Left ventricle myocardium inferior (tissue), 1 donor: ENCODE data around the gene PAX5. TPM values are rescaled to one million over a fixed set of nuclear protein-coding genes. Genes with fewer than 3 reads are reported as not detected.
"Not testable (repeated sequence)": the region's sequence is repeated elsewhere in the genome, so short reads cannot be mapped to it uniquely, and the experiment has no call there.

Source experiments
- DNase-seq: peaks from one replicate; pipeline ENCODE4 v3.0.0-alpha.2; 2020
- H3K27ac ChIP-seq: fragments of 200-600 bp; replicated peaks from 2 replicates; pipeline ENCODE4 v1.8.0; 2021
- H3K27me3 ChIP-seq: fragments of 200-600 bp; 2 replicates; pipeline ENCODE4 v1.8.0; 2021; ENCODE audit warnings: low read depth
- H3K36me3 ChIP-seq: fragments of 200-600 bp; 2 replicates; pipeline ENCODE4 v1.8.0; 2021
- H3K4me1 ChIP-seq: fragments of 200-600 bp; 2 replicates; pipeline ENCODE4 v1.8.0; 2021
- H3K4me3 ChIP-seq: fragments of 200-600 bp; 2 replicates; pipeline ENCODE4 v1.8.0; 2021; ENCODE audit warnings: mild to moderate bottlenecking, moderate library complexity
- H3K9me3 ChIP-seq: fragments of 200-600 bp; replicated peaks from 2 replicates; pipeline ENCODE4 v1.8.0; 2021
- intact Hi-C: fragments of 100-400 bp; cut with micrococcal nuclease; formaldehyde crosslinking; loops from one replicate; pipeline ENCODE4 v1.11.0; 2022
- total RNA-seq: library from RNA; stranded (reverse); fragmentation: NEBNext Ultra II Directional; extraction: Animal tissue kit (Norgen Biotek cat#: 25700); gene quantifications from one replicate; pipeline ENCODE4 v1.2.1, GENCODE V29; 2021
- TF ChIP-seq, protein P1 (sequence below): fragments of 200-600 bp; IDR thresholded peaks from 2 replicates; pipeline ENCODE4 v1.8.0; 2021; ENCODE audit warnings: antibody characterized with exemption, mild to moderate bottlenecking, borderline replicate concordance
- donor health status: DM: no; HTN: yes; CAD: no; lungs with severe emphysema.

PAX5 gene
- total RNA-seq, 1 donor from 2014 or later = not detected

DNA sequence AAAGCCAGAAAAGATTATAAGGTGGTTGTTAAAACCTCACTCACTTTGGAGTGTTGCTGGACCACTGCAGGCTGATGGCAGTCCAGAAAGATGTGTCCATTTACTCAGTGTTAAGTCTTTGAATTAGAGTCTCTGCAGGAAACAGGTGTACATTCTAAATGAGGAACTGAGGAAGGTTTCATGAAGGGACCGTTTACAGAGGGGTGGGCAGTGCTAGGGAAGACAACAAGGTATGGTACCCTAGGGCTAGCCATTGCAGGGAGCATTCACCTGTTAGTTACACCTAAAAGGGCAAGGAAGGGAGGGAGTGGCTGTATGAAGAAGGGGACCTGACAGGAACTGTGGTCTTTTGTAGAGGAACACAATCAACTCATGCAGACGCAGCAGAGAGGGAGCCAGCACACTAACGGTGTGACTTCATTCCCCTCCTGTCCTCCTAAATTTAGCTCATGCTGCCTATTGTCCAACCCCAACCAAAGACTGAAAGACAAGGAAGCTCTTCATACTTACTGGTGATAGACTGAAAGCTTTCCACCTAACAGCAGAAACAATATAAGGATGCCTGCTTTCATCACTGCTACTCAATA, 32.2 kb upstream of the PAX5 start:
- Histone ChIP-seq H3K4me3 (no peak overlapping the region), H3K9me3 (no peaks in the 10 kb centered on the region), H3K27me3 (peaks cover 63% of the 10 kb centered on the region), H3K4me1 (no peaks in the 10 kb centered on the region), H3K36me3 (no peaks in the 10 kb centered on the region), H3K27ac (no peak overlapping the region)
- intact Hi-C loops = no loop called here
- TF ChIP-seq, protein P1, sequence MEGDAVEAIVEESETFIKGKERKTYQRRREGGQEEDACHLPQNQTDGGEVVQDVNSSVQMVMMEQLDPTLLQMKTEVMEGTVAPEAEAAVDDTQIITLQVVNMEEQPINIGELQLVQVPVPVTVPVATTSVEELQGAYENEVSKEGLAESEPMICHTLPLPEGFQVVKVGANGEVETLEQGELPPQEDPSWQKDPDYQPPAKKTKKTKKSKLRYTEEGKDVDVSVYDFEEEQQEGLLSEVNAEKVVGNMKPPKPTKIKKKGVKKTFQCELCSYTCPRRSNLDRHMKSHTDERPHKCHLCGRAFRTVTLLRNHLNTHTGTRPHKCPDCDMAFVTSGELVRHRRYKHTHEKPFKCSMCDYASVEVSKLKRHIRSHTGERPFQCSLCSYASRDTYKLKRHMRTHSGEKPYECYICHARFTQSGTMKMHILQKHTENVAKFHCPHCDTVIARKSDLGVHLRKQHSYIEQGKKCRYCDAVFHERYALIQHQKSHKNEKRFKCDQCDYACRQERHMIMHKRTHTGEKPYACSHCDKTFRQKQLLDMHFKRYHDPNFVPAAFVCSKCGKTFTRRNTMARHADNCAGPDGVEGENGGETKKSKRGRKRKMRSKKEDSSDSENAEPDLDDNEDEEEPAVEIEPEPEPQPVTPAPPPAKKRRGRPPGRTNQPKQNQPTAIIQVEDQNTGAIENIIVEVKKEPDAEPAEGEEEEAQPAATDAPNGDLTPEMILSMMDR = no peak
- DNase-seq = no peak

DNA sequence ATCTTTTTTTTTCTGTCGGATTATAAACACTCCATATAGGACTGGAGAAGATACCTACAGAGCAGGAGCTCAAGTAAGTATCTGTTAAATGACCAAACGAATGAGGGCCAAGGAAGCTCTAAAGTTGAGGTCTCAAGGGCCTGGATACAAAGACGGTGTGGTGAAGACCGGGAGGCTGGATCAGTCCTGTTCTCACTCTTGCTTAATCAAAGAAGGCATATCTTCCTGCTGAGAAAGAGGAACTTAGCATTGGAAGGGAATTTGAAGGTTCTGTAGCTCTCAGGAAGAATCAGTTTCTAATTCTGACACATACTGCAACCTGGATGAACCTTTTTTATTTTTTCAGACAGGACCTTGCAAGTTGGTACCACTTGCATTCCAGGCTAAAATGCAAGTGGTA, 28.3 kb upstream of the PAX5 start:
- TF ChIP-seq, protein P1 = no peak
- no peaks in the 10 kb centered on the region for H3K36me3 ChIP-seq
- no peak for DNase-seq
- H3K27ac ChIP-seq = no peak overlapping the region
- peaks cover 93% of the 10 kb centered on the region for H3K27me3 ChIP-seq
- no peaks in the 10 kb centered on the region for H3K4me1 ChIP-seq
- H3K4me3 ChIP-seq = no peak overlapping the region
- intact Hi-C loops = no loop called here
- H3K9me3 ChIP-seq = no peaks in the 10 kb centered on the region

DNA sequence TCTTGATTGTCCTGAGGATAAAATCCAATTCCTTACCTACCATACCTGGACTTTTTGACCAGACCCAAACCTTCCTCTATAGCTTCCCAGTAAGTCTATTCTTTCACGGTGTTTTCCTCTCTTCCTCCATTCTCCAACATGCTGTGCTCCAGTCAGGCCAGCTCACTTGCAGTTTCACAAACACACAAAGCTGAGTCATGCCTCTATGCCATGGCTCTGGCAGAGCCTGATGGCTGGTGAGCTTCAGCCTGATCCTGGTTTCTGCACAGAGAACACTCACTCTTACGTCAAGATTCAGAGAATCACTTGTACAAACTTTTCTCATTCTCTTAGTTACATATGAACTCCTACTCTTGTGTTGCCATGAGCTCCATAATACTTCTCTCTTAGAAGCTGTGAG, 27.7 kb upstream of the PAX5 start:
- Histone ChIP-seq H3K27me3 (peaks cover 95% of the 10 kb centered on the region), H3K9me3 (no peaks in the 10 kb centered on the region), H3K4me1 (no peaks in the 10 kb centered on the region), H3K27ac (no peak overlapping the region), H3K4me3 (no peak overlapping the region), H3K36me3 (no peaks in the 10 kb centered on the region)
- no peak for DNase-seq
- TF ChIP-seq, protein P1 = no peak
- intact Hi-C loops = no loop called here

DNA sequence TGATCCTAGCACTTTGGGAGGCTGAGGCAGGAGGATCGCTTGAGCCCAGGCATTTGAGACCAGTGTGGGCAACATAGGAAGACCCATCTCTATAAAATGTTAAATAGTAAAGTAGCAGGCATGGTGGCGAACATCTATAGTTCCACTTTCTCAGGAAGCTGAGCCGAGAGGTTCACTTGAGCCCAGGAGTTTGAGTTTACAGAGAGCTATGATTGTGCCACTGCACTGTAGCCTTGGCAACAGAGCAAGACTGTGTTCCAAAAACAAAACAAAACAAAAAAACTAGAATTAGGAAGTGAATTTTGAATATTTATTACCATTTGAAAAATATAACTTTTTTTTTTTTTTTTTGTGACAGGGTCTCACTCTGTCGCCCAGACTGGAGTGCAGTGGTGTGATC, 26.8 kb upstream of the PAX5 start:
- no peak for DNase-seq
- no peaks in the 10 kb centered on the region for H3K9me3 ChIP-seq
- no peaks in the 10 kb centered on the region for H3K36me3 ChIP-seq
- H3K4me1 ChIP-seq = no peaks in the 10 kb centered on the region
- H3K4me3 ChIP-seq = no peak overlapping the region
- H3K27me3 ChIP-seq = peaks cover 97% of the 10 kb centered on the region
- intact Hi-C loops = no loop called here
- TF ChIP-seq, protein P1 = no peak
- no peak overlapping the region for H3K27ac ChIP-seq

DNA sequence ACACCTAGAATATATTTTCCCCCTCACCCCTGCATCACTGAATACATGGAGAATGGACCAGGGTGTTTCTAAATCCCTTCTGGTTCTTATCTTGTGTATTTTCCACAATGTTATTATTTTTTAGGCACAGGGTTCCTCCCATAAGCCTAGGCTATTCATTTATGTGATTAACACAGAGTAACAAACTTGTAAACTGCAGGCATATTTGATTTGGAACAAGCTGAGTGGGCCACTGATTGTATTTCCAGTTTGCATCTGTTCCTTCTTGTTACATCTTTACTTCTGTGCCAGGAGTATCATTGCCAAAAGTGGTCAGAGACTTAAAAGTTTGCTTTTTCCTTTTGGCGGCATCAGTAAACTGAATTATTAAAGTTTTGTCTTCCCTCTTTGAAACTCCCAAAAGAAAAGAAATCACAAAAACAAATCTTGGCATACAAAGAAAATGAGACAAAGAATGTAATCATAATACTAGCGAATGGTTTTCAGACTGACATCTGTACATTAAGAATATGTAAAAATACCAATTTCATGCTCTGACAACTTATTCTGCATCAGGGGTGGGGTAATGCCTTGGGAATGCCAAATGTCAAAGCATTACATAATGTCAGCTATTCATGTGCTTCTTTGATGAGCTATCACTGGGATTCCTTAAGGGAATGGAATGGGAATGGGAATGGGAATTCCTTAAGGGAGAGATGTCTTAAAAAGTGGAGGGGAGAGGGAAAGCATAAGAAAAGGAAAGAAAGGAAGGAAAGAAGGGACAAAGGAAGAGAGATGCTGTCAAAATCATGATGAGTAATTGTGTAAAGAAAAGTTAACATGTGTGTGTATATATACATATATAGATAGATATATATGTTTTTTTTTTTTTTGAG, 22.2 kb upstream of the PAX5 start:
- Histone ChIP-seq H3K9me3 (no peaks in the 10 kb centered on the region), H3K27me3 (peaks cover 100% of the 10 kb centered on the region), H3K27ac (no peak overlapping the region), H3K36me3 (no peaks in the 10 kb centered on the region), H3K4me3 (no peak overlapping the region), H3K4me1 (no peaks in the 10 kb centered on the region)
- TF ChIP-seq, protein P1 = no peak
- intact Hi-C loops = no loop called here
- DNase-seq = no peak

DNA sequence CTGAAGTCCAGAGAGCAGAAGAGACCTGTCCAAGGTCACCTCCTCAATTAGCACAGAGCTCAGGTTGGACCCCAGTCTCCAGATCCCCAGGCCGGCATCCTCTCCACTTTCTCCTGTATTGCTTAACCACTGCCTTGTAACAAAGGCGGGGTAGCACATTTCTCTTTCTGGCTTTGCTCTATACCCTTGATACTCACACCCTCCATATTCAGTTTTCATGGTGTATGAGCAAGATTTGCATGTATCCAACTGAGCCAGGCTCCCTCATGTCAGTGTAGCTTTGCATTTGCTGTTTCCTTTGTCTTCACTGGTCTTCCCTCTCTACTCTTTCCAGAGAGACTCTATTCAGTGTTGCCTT, 20.3 kb upstream of the PAX5 start:
- H3K4me3 ChIP-seq, H3K36me3 ChIP-seq, H3K27ac ChIP-seq, DNase-seq, intact Hi-C loops, H3K9me3 ChIP-seq, H3K4me1 ChIP-seq: not testable (repeated sequence)
- peaks cover 100% of the 10 kb centered on the region for H3K27me3 ChIP-seq
